ENCODE measurements around the gene SMIM32. TPM values are rescaled to one million over a fixed set of nuclear protein-coding genes. Genes with fewer than 3 reads are reported as not detected.

SMIM32 gene
- total RNA-seq, 2 experiments from 2014 or later, result not detected

GRCh38 chr5:136201870-136202269, 8.9 kb upstream of the SMIM32 start:
- H3K27me3 Mint-ChIP-seq, result peaks cover 27% of the 10 kb centered on the region
- intact Hi-C loops (cut with DNase I, micrococcal nuclease), result no loop called here
- ATAC-seq (ENCODE audit: poor library complexity) (no peak), DNase-seq (no peak)
- no peaks in the 10 kb centered on the region for H3K9me3 Mint-ChIP-seq
- H3K4me3 ChIP-seq (ENCODE audit: low read length), result no peak overlapping the region
- H3K9me3 ChIP-seq (ENCODE audit: control insufficient read depth in 1 of 2, insufficient read depth in 1 of 2, low read length in 2 of 2), result no peaks in the 10 kb centered on the region
- ChIA-PET CTCF (no interaction called here), POLR2A (no interaction called here)
- no peaks in the 10 kb centered on the region for H3K36me3 ChIP-seq (ENCODE audit: insufficient read depth, low read length)
- H3K36me3 Mint-ChIP-seq (ENCODE audit: low read depth), result no peaks in the 10 kb centered on the region
- no peak overlapping the region for H3K27ac Mint-ChIP-seq
- H3K4me1 Mint-ChIP-seq (ENCODE audit: low read depth), result no peaks in the 10 kb centered on the region
- no peaks in the 10 kb centered on the region for H3K4me1 ChIP-seq (ENCODE audit: insufficient read depth, low read length)
- peaks cover 0 to 14% of the 10 kb centered on the region in 2 experiments for H3K27me3 ChIP-seq (ENCODE audit: control insufficient read depth in 1 of 2, insufficient read depth in 2 of 2, low read length in 2 of 2)
- H3K27ac ChIP-seq (ENCODE audit: low read depth in 1 of 2, low read length in 2 of 2), result no peak overlapping the region
- no peak for TF ChIP-seq CTCF (IDR thresholded peaks at IDR 0.05)
- no peak overlapping the region for H3K4me3 Mint-ChIP-seq

DNA sequence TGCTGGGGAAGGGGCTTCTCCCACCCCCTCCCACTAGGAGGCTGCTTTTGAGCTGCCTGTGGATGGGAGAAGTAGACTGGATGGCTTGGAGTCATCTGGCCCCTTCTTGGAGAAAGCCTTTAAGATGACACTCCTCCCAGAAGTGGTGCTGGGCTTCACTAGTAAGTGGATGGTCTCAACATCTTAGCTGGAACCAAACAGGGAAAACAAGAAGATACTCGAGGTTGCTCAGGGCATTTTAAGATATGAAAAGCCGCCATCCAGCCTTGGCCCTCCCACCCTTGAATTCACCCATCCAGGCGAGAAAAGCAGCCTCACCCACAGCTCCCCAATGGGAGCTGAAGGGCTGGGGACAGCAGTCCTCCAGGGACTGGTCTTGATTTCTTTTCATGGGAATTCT, 7.8 kb upstream of the SMIM32 start:
- no peak overlapping the region for H3K27ac Mint-ChIP-seq
- CTCF ChIA-PET, result no interaction called here
- no peaks in the 10 kb centered on the region for H3K9me3 Mint-ChIP-seq
- H3K27me3 ChIP-seq (ENCODE audit: control insufficient read depth in 1 of 2, insufficient read depth in 2 of 2, low read length in 2 of 2), result peaks cover 0 to 14% of the 10 kb centered on the region in 2 experiments
- H3K36me3 Mint-ChIP-seq (ENCODE audit: low read depth), result no peaks in the 10 kb centered on the region
- H3K4me3 ChIP-seq (ENCODE audit: low read length), result no peak overlapping the region
- intact Hi-C loops (cut with DNase I, micrococcal nuclease), result no loop called here
- H3K4me3 Mint-ChIP-seq, result no peak overlapping the region
- ATAC-seq (ENCODE audit: poor library complexity) (no peak), DNase-seq (no peak)
- H3K4me1 Mint-ChIP-seq (ENCODE audit: low read depth), result no peaks in the 10 kb centered on the region
- H3K27ac ChIP-seq (ENCODE audit: low read depth in 1 of 2, low read length in 2 of 2), result no peak overlapping the region
- POLR2A ChIA-PET, result no interaction called here
- no peaks in the 10 kb centered on the region for H3K4me1 ChIP-seq (ENCODE audit: insufficient read depth, low read length)
- no peaks in the 10 kb centered on the region for H3K9me3 ChIP-seq (ENCODE audit: control insufficient read depth in 1 of 2, insufficient read depth in 1 of 2, low read length in 2 of 2)
- peaks cover 33% of the 10 kb centered on the region for H3K27me3 Mint-ChIP-seq
- no peaks in the 10 kb centered on the region for H3K36me3 ChIP-seq (ENCODE audit: insufficient read depth, low read length)
- TF ChIP-seq CTCF (IDR thresholded peaks at IDR 0.05), result no peak

- no peaks in the 10 kb centered on the region for H3K4me1 Mint-ChIP-seq (ENCODE audit: low read depth)
- H3K9me3 ChIP-seq (ENCODE audit: control insufficient read depth in 1 of 2, insufficient read depth in 1 of 2, low read length in 2 of 2), result no peaks in the 10 kb centered on the region
- H3K27me3 ChIP-seq (ENCODE audit: control insufficient read depth in 1 of 2, insufficient read depth in 2 of 2, low read length in 2 of 2), result peaks cover 0 to 14% of the 10 kb centered on the region in 2 experiments
- H3K27ac Mint-ChIP-seq, result no peak overlapping the region
- no peaks in the 10 kb centered on the region for H3K4me1 ChIP-seq (ENCODE audit: insufficient read depth, low read length)
- no peak for TF ChIP-seq CTCF (IDR thresholded peaks at IDR 0.05)
- no peak overlapping the region for H3K4me3 ChIP-seq (ENCODE audit: low read length)
- no peaks in the 10 kb centered on the region for H3K9me3 Mint-ChIP-seq
- ChIA-PET CTCF (no interaction called here), POLR2A (no interaction called here)
- H3K27me3 Mint-ChIP-seq, result peaks cover 39% of the 10 kb centered on the region
- no peaks in the 10 kb centered on the region for H3K36me3 ChIP-seq (ENCODE audit: insufficient read depth, low read length)
- H3K36me3 Mint-ChIP-seq (ENCODE audit: low read depth), result no peaks in the 10 kb centered on the region
- DNase-seq (no peak), ATAC-seq (ENCODE audit: poor library complexity) (no peak)
- H3K27ac ChIP-seq (ENCODE audit: low read depth in 1 of 2, low read length in 2 of 2), result no peak overlapping the region
- H3K4me3 Mint-ChIP-seq, result no peak overlapping the region
- intact Hi-C loops (cut with DNase I, micrococcal nuclease), result no loop called here
Measured at GRCh38 chr5:136200130-136200529, 7.2 kb upstream of the SMIM32 start.

All from CD4-positive, alpha-beta T cell (primary cell).